Stimulated activated naive CD8-positive, alpha-beta T cell treated with anti-CD3 and anti-CD28 coated beads, Interleukin-15, amount 100 ng/mL, for 72 hours (primary cell): ENCODE results near the gene C10orf90.

Source experiments
- ATAC-seq: fragments of 150-1000 bp; cut with Tn5 transposase; 2 replicates; pipeline ENCODE4 v1.10.0; 2021; ENCODE audit warnings: mild to moderate bottlenecking, moderate library complexity
- DNase-seq, 2 donors: peaks; one replicate each; pipeline ENCODE4 v3.0.0; 2021 to 2022
- H3K27ac Mint-ChIP-seq, 2 donors: one replicate each; pipeline ENCODE4 v1.8.0; 2022; ENCODE audit warnings: mild to moderate bottlenecking in 2 of 2, mixed read lengths in 2 of 2, moderate library complexity in 2 of 2
- H3K27me3 Mint-ChIP-seq: one replicate; pipeline ENCODE4 v1.8.0; 2022; ENCODE audit warnings: mixed read lengths
- H3K4me1 Mint-ChIP-seq: one replicate; pipeline ENCODE4 v1.8.0; 2022; ENCODE audit warnings: mild to moderate bottlenecking, mixed read lengths
- H3K4me3 Mint-ChIP-seq, 2 donors: one replicate each; pipeline ENCODE4 v1.8.0; 2022; ENCODE audit warnings: mild to moderate bottlenecking in 2 of 2, mixed read lengths in 2 of 2, moderate library complexity in 1 of 2
- H3K9me3 Mint-ChIP-seq, 2 donors: one replicate each; pipeline ENCODE4 v1.8.0; 2022; ENCODE audit warnings: mixed read lengths in 2 of 2

Gene C10orf90

DNA sequence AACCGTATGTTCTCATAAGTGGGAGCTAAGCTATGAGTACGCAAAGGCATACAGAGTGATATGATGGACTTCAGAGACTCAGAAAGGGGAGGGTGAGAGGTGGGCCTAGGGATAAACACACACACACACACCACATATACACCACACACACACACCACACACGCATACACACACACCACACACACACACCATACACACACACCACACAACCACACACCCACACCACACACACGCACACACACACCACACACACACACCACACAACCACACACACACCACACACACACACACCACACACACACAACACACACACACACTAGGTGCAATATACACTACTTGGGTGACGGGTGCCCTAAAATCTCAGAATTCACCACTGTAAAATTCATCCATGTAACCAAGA is 168.7 kb downstream of the C10orf90 start:
- Mint-ChIP-seq H3K27ac (no peak overlapping the region), H3K27me3 (no peaks in the 10 kb centered on the region), H3K9me3 (no peaks in the 10 kb centered on the region), H3K4me1 (no peaks in the 10 kb centered on the region), H3K4me3 (no peak overlapping the region)
- ATAC-seq (no peak), DNase-seq (no peak)

DNA sequence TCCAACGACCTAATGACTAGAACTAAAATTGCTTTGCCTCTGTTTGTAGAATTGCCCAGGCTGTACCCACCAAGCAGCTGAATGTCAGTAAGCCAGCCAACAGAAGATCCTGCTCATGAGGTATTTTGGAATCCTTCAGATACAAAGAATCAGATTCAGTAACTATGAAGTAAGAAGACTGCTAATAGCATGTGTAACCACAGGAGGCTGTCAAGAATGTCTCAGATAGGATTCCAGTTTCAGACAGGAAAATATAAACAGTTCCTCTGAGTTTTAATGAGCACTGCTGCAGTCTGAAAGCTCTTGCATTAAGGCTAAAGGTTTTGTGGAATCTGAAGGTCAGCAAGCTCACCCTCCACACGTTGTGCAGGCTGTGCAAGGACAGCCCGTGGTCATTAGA is 169.6 kb downstream of the C10orf90 start:
- no peaks in the 10 kb centered on the region for H3K4me1 Mint-ChIP-seq
- no peak overlapping the region for H3K4me3 Mint-ChIP-seq
- no peaks in the 10 kb centered on the region for H3K27me3 Mint-ChIP-seq
- H3K9me3 Mint-ChIP-seq, result no peaks in the 10 kb centered on the region
- DNase-seq (no peak), ATAC-seq (no peak)
- H3K27ac Mint-ChIP-seq, result no peak overlapping the region

DNA sequence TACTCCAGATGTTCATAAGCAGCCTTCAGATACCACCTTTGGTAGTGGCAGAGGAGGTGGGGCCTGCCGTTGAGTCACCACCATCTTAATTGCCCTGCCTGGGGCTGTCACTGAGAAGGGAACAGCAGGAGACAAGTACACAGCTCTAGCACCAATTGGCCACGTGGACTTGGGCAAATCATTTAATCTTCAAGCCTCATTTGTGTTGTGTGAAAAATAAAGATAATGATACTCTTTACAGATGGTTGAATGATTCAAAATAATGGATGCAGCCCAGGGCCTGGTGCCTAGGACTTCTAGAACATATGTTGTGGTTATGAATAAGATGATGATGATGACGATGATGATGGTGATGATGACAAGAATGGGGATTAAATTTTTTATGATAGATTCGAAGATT is 170.3 kb downstream of the C10orf90 start:
- Mint-ChIP-seq H3K27ac (no peak overlapping the region), H3K4me3 (no peak overlapping the region), H3K4me1 (no peaks in the 10 kb centered on the region), H3K27me3 (no peaks in the 10 kb centered on the region), H3K9me3 (no peaks in the 10 kb centered on the region)
- DNase-seq, result no peak
- no peak for ATAC-seq

DNA sequence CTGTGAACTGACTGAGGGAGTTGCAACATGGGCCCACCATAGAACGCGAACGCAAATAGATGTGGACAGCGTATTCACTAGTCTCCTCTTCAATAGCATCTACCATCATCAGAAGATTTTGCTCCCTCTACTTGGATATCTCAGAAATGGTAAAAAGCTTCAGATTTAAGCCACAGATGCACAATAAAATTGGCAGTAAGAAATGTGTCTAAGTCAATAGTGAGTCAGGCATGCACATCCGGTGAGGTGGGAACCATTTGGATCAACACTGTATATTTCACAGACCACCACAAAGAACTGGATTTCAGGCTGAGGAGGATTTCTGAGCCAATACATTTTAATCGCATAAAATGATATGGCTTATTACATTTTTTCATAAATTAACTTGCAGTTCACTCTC is 170.7 kb downstream of the C10orf90 start:
- DNase-seq (no peak), ATAC-seq (no peak)
- Mint-ChIP-seq H3K27ac (no peak overlapping the region), H3K27me3 (no peaks in the 10 kb centered on the region), H3K4me3 (no peak overlapping the region), H3K9me3 (no peaks in the 10 kb centered on the region), H3K4me1 (no peaks in the 10 kb centered on the region)

DNA sequence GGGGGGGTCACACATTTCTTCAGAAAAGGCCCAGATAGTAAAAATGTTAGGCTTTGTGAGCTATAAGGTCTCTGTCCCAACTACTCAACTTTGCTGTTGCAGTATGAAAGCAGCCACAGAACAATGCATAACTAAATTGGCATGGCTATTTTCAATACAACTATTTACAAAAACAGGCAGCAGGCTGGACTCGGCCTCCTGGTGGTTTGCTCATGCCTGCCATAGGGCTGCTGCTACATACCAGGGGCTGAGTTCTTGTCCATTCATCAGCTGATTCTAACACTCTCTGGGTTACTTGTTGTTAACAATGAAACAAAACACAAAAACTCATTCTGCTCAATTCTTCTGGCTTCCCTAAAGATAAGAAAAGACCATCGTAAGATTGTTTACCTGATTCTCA is 172.8 kb downstream of the C10orf90 start:
- Mint-ChIP-seq H3K4me1 (no peaks in the 10 kb centered on the region), H3K4me3 (no peak overlapping the region), H3K27me3 (no peaks in the 10 kb centered on the region), H3K27ac (no peak overlapping the region), H3K9me3 (no peaks in the 10 kb centered on the region)
- no peak for DNase-seq
- no peak for ATAC-seq

DNA sequence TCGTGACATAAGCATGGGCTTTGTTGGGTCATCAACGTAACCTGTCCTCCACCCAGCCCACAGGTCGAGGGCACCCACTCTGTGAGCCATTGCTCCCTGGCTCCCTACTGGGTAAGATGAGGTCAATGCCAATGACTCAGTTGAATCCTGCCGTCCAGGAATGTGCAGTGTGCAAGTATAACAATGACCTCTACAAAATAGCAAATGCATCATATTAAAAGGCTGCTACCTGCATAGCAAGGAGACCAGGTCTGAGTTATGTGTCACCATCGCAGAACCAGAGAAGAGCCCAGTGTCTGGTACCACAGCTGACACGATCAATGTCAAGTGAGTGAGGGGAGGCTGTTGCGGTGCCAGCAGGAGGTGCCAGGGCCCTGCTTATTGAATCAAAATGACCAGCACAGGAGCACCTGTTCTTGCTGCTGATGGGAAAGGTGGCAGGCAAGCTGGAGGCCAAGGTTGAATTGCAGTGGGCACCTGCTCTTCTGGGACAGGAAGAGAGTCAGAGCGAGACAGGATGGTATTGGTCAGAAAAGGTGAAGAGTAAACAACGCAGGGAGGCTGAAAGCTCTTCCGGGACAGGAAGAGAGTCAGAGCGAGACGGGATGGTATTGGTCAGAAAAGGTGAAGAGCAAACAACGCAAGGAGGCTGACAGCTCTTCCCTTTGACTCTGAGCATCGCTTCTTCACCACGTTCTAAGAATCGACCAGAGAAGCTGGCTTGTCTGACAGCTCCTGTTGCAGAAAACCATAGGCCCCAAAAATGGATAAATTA is 173.5 kb downstream of the C10orf90 start:
- Mint-ChIP-seq H3K4me3 (no peak overlapping the region), H3K27ac (no peak overlapping the region), H3K9me3 (no peaks in the 10 kb centered on the region), H3K27me3 (no peaks in the 10 kb centered on the region), H3K4me1 (no peaks in the 10 kb centered on the region)
- no peak for DNase-seq
- no peak for ATAC-seq

DNA sequence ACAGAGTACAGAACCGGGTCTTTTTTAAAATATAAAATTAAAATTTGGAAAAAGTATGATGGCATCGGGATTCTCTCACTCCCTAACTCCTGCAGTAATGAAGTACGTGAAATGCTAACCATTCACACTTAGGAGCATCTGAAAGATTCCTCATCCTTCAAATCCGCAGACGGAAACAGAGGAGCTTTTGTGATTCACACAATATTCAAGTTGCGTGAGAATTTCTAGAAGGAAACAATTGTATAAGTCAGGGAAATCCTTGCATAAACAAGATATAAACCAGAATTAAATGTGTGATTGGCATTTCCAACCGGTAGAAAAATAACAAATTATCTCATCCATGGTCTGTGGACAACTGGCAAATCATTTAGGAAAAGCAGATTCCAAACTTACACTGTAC is 179.0 kb downstream of the C10orf90 start:
- Mint-ChIP-seq H3K9me3 (peaks cover 0 to 5% of the 10 kb centered on the region in 2 donors), H3K27ac (no peak overlapping the region), H3K4me1 (no peaks in the 10 kb centered on the region), H3K27me3 (no peaks in the 10 kb centered on the region), H3K4me3 (no peak overlapping the region)
- DNase-seq (no peak), ATAC-seq (no peak)

DNA sequence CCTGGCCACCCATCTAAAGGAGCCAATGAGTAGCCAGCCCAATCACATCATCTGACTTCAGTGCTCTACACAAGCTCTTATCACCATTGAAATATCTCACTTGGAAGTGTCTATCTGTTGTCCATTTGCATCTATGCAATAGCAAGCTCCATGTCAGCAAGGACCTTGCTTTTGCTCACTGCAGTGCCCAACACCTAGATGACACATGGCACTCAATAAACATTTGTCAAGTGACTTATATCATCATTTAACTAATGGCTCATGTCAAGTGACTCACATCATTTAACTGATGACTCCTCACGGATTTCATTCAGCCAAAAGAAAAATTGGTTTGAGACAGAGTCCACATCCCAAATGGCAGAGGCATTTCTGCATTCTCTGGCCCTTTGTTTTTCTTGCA is 189.3 kb downstream of the C10orf90 start:
- H3K4me1 Mint-ChIP-seq, result no peaks in the 10 kb centered on the region
- DNase-seq (no peak), ATAC-seq (no peak)
- peaks cover 9 to 17% of the 10 kb centered on the region in 2 donors for H3K9me3 Mint-ChIP-seq
- peaks cover 19% of the 10 kb centered on the region for H3K27me3 Mint-ChIP-seq
- no peak overlapping the region for H3K27ac Mint-ChIP-seq
- no peak overlapping the region for H3K4me3 Mint-ChIP-seq

DNA sequence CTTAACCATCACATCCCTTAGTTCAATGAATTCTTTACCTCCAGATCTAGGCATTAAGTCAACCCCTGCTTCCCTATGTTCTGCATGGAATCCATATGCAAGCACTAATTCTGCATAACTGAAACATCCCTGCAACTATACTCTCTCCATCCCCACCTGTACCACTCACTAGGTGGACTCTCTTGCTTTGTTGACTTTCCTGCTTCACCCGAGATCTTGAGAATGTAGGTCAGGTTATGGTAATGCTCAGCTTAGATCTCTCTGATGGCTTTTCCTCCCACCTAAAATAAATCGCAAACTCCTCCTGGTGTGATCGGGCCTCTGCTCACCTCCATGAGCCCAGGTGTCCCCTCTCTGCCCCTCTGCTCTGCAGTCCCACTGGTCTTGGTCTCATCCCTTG is 189.8 kb downstream of the C10orf90 start:
- H3K27ac Mint-ChIP-seq, result no peak overlapping the region
- no peaks in the 10 kb centered on the region for H3K4me1 Mint-ChIP-seq
- ATAC-seq (no peak), DNase-seq (no peak)
- peaks cover 24% of the 10 kb centered on the region for H3K27me3 Mint-ChIP-seq
- H3K9me3 Mint-ChIP-seq, result peaks cover 9 to 17% of the 10 kb centered on the region in 2 donors
- H3K4me3 Mint-ChIP-seq, result no peak overlapping the region

DNA sequence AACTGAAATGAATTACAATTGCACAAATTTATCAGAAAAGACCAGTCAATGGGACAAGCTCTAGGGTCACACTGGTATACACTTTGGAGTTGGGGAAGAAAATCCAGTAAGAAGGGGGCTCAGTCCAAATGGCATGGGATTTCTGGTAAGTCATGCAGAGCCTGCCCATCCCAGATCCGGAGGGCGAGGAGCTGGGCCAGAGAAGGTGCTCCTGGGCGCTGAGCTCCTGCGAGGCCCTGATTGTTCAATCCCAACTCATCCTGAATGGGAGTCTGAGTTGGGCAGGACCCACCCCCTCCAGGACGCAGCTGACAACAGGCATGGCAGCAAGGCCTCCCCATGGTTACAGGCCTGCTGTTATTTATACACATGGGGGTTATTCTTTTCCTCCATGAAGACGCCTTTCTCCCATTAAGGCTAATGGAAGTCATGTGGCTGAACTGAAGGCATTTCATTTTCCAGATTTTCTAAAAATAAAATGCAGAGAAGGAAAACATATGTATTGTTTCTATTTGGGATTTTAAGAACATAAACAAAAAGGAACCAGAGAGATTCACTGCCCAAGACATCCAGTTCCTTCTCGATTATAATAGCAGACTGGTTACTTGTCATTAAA is 191.1 kb downstream of the C10orf90 start:
- ATAC-seq, result no peak
- peaks cover 24% of the 10 kb centered on the region for H3K27me3 Mint-ChIP-seq
- no peak overlapping the region for H3K27ac Mint-ChIP-seq
- no peak for DNase-seq
- H3K4me1 Mint-ChIP-seq, result no peaks in the 10 kb centered on the region
- H3K9me3 Mint-ChIP-seq, result peaks cover 9 to 17% of the 10 kb centered on the region in 2 donors
- no peak overlapping the region for H3K4me3 Mint-ChIP-seq

DNA sequence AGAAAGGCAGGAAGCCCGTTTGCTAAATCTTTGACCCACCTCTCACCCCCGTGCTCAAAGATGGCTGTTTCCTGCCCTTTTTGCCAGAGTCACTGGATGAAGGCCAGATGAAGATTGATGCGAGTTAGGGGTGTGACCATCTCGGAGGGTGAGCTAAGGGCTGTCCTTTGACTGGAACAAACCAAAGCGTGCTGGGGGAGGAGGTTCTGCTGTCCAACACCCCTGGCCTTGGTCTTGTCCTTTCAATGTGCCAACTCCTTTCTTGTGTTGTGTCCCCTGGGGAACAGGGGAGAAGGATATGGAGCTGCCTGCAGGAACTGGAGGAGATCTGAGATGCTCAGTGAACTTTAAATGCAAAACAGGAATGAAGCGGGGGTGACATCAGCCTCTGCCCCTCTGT is 191.9 kb downstream of the C10orf90 start:
- Mint-ChIP-seq H3K27ac (no peak overlapping the region), H3K27me3 (peaks cover 24% of the 10 kb centered on the region), H3K4me3 (no peak overlapping the region), H3K4me1 (no peaks in the 10 kb centered on the region), H3K9me3 (peaks cover 9 to 17% of the 10 kb centered on the region in 2 donors)
- ATAC-seq, result no peak
- no peak for DNase-seq

DNA sequence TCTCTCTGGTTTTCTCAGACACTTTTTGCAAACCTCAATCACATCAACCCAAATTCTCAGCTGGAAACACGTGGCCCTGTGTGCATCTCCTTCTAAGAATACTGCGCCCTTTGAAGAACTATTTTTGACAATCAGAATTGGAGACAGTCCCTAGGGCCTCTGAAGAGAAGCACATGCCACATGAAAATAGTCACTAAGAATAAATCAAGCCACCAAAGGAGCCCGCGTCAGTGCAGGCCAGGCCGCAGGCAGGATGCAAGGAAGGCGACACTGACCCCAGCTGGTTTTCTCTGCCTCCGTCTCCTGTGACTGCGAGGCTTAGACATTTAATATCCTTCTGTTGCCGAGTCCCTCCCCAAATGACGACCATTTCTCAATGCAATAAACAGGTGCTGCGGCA is 194.2 kb downstream of the C10orf90 start:
- H3K27me3 Mint-ChIP-seq, result peaks cover 17% of the 10 kb centered on the region
- H3K4me3 Mint-ChIP-seq, result no peak overlapping the region
- H3K4me1 Mint-ChIP-seq, result no peaks in the 10 kb centered on the region
- ATAC-seq (no peak), DNase-seq (no peak)
- H3K9me3 Mint-ChIP-seq, result peaks cover 0 to 9% of the 10 kb centered on the region in 2 donors
- H3K27ac Mint-ChIP-seq, result no peak overlapping the region

DNA sequence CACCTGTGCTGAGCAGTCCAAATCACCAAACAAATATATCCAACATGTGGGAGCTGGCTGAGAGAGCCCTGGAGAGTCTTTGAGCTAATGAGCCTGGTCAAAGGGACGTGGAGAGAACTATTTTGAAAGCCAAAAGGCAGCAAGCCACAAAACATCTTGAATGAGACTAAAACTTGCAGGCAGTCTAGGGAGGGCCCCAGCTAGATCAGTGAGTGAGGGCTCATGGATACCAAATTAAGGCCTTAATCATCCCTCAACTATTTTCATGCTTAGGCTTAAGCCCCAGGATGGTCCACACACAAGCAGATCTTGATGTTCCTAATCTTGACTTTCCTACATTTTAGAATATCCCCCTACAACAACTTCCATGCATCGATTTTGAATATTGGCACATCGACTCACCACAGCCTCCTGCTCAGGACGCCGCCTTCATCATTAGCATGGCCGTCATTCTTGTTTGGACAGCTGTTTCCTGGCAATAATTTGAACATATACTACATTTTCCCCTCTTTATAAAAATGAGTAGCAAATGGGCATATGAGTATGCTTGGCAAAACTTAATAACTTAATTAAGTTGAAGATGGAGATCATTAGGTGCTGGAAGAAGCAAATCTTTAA is 195.3 kb downstream of the C10orf90 start:
- no peak overlapping the region for H3K27ac Mint-ChIP-seq
- DNase-seq, result no peak
- peaks cover 0 to 1% of the 10 kb centered on the region in 2 donors for H3K9me3 Mint-ChIP-seq
- H3K4me1 Mint-ChIP-seq, result no peaks in the 10 kb centered on the region
- no peak overlapping the region for H3K4me3 Mint-ChIP-seq
- peaks cover 24% of the 10 kb centered on the region for H3K27me3 Mint-ChIP-seq
- no peak for ATAC-seq

DNA sequence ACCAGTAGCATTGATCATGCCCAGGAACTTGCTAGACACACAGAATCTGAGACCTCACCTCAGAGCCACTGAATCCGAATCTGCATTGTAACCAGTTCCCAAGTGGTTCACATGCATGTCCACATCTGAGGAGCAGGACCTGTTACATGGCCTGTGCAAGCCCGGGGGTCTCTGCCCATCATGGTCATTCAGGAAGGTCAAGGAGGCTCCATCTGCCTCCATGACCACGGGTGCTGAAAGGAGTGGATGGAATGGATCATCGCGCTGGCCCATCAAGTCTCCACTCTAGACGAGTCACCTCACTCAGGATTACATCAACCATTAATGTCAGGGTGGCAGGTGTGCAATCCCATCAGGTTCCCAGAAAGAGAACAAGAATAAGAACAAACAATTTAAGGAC is 196.5 kb downstream of the C10orf90 start:
- ATAC-seq (no peak), DNase-seq (no peak)
- Mint-ChIP-seq H3K4me1 (peaks cover 4% of the 10 kb centered on the region), H3K27ac (no peak overlapping the region), H3K9me3 (peaks cover 0 to 12% of the 10 kb centered on the region in 2 donors), H3K27me3 (peaks cover 20% of the 10 kb centered on the region), H3K4me3 (no peak overlapping the region)

DNA sequence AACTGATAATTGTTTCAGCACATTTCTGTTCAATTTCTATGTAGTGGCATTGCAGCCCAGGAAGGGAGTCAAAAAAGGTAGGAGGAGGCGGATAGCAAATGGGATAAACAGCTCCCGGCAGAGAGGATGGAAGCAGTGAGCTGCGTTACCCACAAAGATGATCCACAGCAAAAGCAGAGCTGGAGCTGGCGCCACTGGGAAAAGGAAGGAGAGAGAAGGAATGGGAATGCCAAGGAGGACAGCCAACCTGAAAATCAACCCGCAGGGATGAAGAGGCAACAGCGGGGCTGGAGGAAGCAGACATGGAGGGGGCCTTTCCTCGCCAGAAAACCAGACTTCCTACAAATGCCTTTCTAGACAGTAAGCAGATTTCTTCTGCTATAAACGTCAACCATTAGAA is 199.5 kb downstream of the C10orf90 start:
- Mint-ChIP-seq H3K27ac (no peak overlapping the region), H3K4me1 (peaks cover 4% of the 10 kb centered on the region), H3K27me3 (peaks cover 11% of the 10 kb centered on the region), H3K9me3 (peaks cover 0 to 12% of the 10 kb centered on the region in 2 donors), H3K4me3 (no peak overlapping the region)
- no peak for ATAC-seq
- no peak for DNase-seq

DNA sequence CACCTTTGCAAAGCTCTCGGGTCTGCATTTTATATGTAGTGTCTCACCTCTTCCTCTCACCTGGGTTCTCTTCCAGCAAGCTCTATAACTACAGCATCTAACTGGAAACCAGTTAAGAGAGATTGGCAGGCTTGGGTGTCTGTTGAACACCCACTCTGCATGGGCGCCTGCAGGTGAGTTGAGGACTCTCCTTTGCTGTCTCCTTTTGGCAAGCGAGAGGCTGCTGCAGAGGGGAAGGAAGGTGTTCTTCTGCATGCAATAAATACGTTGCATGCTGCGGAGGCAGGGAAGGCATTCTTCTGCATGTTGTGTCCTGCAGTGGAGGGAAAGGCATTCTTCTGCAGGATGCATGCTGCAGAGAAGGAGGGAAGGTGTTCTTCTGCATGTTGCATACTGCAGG is 200.8 kb downstream of the C10orf90 start:
- Mint-ChIP-seq H3K4me3 (no peak overlapping the region), H3K27ac (no peak overlapping the region)
- no peak for ATAC-seq

More for the DNA sequence above, 200.8 kb downstream of the C10orf90 start:
- peaks cover 8% of the 10 kb centered on the region for H3K27me3 Mint-ChIP-seq
- H3K4me1 Mint-ChIP-seq, result peaks cover 4% of the 10 kb centered on the region
- no peak for DNase-seq
- peaks cover 0 to 12% of the 10 kb centered on the region in 2 donors for H3K9me3 Mint-ChIP-seq
